Colonic mucosa (tissue), 4 donors: ENCODE results near the gene IDUA. TPM values are rescaled to one million over a fixed set of nuclear protein-coding genes. Genes with fewer than 3 reads are reported as not detected.

Source experiments
- DNase-seq: peaks from one replicate; pipeline ENCODE4 v3.0.0-alpha.2; 2020
- H3K27ac ChIP-seq: fragments of 200-600 bp; one replicate; pipeline ENCODE4 v1.8.0; 2021
- H3K27me3 ChIP-seq: fragments of 200-600 bp; one replicate; pipeline ENCODE4 v1.8.0; 2021
- H3K36me3 ChIP-seq: fragments of 200-600 bp; one replicate; pipeline ENCODE4 v1.8.0; 2021
- H3K4me1 ChIP-seq: fragments of 200-600 bp; one replicate; pipeline ENCODE4 v1.8.0; 2021; ENCODE audit warnings: mild to moderate bottlenecking
- H3K4me3 ChIP-seq: fragments of 200-600 bp; one replicate; pipeline ENCODE4 v1.8.0; 2021
- H3K9ac ChIP-seq, 2 donors: one replicate each; pipeline ENCODE4 v1.7.0; 2013; ENCODE audit warnings: control low read depth in 2 of 2, low read depth in 2 of 2, low read length in 2 of 2
- H3K9me3 ChIP-seq: fragments of 200-600 bp; one replicate; pipeline ENCODE4 v1.8.0; 2021
- CTCF ChIP-seq: fragments of 200-600 bp; IDR thresholded peaks from one replicate; pipeline ENCODE4 v1.8.0; 2022; ENCODE audit warnings: antibody characterized with exemption, mild to moderate bottlenecking
- intact Hi-C: fragments of 100-400 bp; cut with DNase I; formaldehyde crosslinking; loops from one replicate; pipeline ENCODE4 v1.14.1; 2022
- total RNA-seq, 2 donors: library from RNA; stranded (reverse); fragmentation: NEBNext Ultra II Directional in 1 of 2; extraction: Animal tissue kit (Norgen Biotek cat#: 25700) in 1 of 2; gene quantifications; one replicate each; pipeline ENCODE4 v1.2.1, GENCODE V29; 2021
- donor health status: healthy.
- donor health status: DM: no; HTN: no; CAD: no.
- donor health status: DM: no; HTN: no; CAD: no.

The IDUA gene
- total RNA-seq, 2 donors from 2014 or later, result 18.8 to 22.4 TPM

- H3K4me3 ChIP-seq, result no peak overlapping the region
- H3K27me3 ChIP-seq, result peaks cover 18% of the 10 kb centered on the region
- DNase-seq, result peak; percentile 57
- H3K4me1 ChIP-seq, result peaks cover 7% of the 10 kb centered on the region
- no peak overlapping the region for H3K9ac ChIP-seq
- no peaks in the 10 kb centered on the region for H3K36me3 ChIP-seq
- no peak overlapping the region for H3K27ac ChIP-seq
- intact Hi-C loops, result no loop called here
- no peak for TF ChIP-seq CTCF
- no peaks in the 10 kb centered on the region for H3K9me3 ChIP-seq
Observed at GRCh38 chr4:1030031-1030430, 43.2 kb downstream of the IDUA start.

GRCh38 chr4:1030559-1030958, 43.7 kb downstream of the IDUA start:
- TF ChIP-seq CTCF, result no peak
- Histone ChIP-seq H3K27ac (no peak overlapping the region), H3K9me3 (no peaks in the 10 kb centered on the region), H3K36me3 (no peaks in the 10 kb centered on the region), H3K27me3 (peaks cover 18% of the 10 kb centered on the region), H3K9ac (peak overlapping the region in 1 of 2 donors; percentile 5), H3K4me3 (no peak overlapping the region), H3K4me1 (peaks cover 7% of the 10 kb centered on the region)
- DNase-seq, result peak; percentile 45
- intact Hi-C loops, result no loop called here

- no peak for TF ChIP-seq CTCF
- no peak for DNase-seq
- no peak overlapping the region for H3K9ac ChIP-seq
- H3K4me3 ChIP-seq, result no peak overlapping the region
- H3K27ac ChIP-seq, result no peak overlapping the region
- intact Hi-C loops, result no loop called here
- no peaks in the 10 kb centered on the region for H3K9me3 ChIP-seq
- peaks cover 7% of the 10 kb centered on the region for H3K4me1 ChIP-seq
- H3K27me3 ChIP-seq, result peaks cover 18% of the 10 kb centered on the region
- no peaks in the 10 kb centered on the region for H3K36me3 ChIP-seq
Observed at GRCh38 chr4:1031346-1031745, 44.5 kb downstream of the IDUA start.

GRCh38 chr4:1031956-1032795, 45.3 kb downstream of the IDUA start:
- H3K36me3 ChIP-seq, result no peaks in the 10 kb centered on the region
- intact Hi-C loops, result no loop called here
- peaks cover 18% of the 10 kb centered on the region for H3K27me3 ChIP-seq
- no peak overlapping the region for H3K9ac ChIP-seq
- no peak for DNase-seq
- no peaks in the 10 kb centered on the region for H3K9me3 ChIP-seq
- H3K27ac ChIP-seq, result no peak overlapping the region
- H3K4me1 ChIP-seq, result peaks cover 7% of the 10 kb centered on the region
- H3K4me3 ChIP-seq, result no peak overlapping the region
- TF ChIP-seq CTCF, result no peak

GRCh38 chr4:1032861-1033260, 46.0 kb downstream of the IDUA start:
- H3K4me3 ChIP-seq, result no peak overlapping the region
- H3K9me3 ChIP-seq, result no peaks in the 10 kb centered on the region
- intact Hi-C loops, result no loop called here
- no peaks in the 10 kb centered on the region for H3K36me3 ChIP-seq
- H3K9ac ChIP-seq, result no peak overlapping the region
- no peak for DNase-seq
- peaks cover 18% of the 10 kb centered on the region for H3K27me3 ChIP-seq
- no peak overlapping the region for H3K27ac ChIP-seq
- peaks cover 7% of the 10 kb centered on the region for H3K4me1 ChIP-seq
- TF ChIP-seq CTCF, result no peak
